Stomach (tissue), 4 donors: ENCODE results near the gene GNAI1.

ENCODE experiments used
- CTCF ChIP-seq, 7 experiments: fragments of 450-650 bp in 4 of 7; fragments of 200-600 bp in 3 of 7; sonication (generic) in 3 of 7; IDR thresholded peaks; one replicate each; pipeline ENCODE4 v1.5.1; 2016 to 2019; ENCODE audit warnings: antibody characterized with exemption in 7 of 7, control low read depth in 2 of 7, mild to moderate bottlenecking in 1 of 7
- POLR2A ChIP-seq, 4 donors: fragments of 450-650 bp; IDR thresholded peaks; one replicate each; pipeline ENCODE4 v1.6.1; 2016; ENCODE audit warnings: antibody characterized with exemption in 4 of 4, control low read depth in 2 of 4, mild to moderate bottlenecking in 1 of 4, moderate library complexity in 1 of 4

- no peak for TF ChIP-seq CTCF (IDR thresholded peaks at IDR 0.05)
- no peak for TF ChIP-seq POLR2A (IDR thresholded peaks at IDR 0.05)
Observed at GRCh38 chr7:80220022-80220634, 85.5 kb downstream of the GNAI1 start.
